Dedifferentiated amniotic fluid mesenchymal stem cell (primary cell): ENCODE results near the gene RNLS.
A peak's percentile ranks its signal among the peaks of the same experiment; 100 is the strongest.
"Not testable (repeated sequence)": the region's sequence is repeated elsewhere in the genome, so short reads cannot be mapped to it uniquely, and the experiment has no call there.

Experiments used
- DNase-seq: peaks from one replicate; pipeline ENCODE4 v3.0.0-alpha.2; 2016; ENCODE audit errors: extremely low spot score

The RNLS gene

DNA sequence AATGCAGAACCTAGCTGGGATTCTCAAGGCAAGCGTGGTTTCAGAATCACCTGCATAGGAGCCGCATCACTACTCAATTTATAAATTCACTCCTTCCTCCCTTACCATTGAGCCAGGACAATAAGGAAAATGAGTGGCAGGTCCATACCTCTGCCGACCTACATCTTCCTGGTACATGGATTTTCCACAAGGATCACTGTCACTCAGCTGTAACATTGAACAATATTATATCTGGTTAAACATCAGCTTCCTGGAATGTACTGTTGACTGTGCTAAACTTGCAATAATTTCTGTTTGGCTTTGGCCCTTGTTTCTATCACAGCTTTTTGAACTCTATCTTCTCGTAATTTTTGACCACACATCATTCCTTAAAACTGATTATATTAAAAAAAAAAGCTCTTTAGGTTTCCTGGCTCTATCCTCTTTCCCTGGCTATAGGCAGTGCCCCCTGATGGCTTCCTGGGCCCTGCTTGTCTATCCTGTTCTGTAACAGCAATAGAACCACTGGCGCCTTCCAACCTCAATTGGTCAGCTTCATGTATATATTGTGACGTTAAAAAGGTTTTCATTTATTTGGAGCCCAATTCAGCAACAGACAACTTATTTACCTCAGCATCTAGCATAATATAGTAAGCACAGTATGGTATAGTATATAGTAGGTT lies 59.2 kb downstream of the RNLS start:
- DNase-seq, result no peak

DNA sequence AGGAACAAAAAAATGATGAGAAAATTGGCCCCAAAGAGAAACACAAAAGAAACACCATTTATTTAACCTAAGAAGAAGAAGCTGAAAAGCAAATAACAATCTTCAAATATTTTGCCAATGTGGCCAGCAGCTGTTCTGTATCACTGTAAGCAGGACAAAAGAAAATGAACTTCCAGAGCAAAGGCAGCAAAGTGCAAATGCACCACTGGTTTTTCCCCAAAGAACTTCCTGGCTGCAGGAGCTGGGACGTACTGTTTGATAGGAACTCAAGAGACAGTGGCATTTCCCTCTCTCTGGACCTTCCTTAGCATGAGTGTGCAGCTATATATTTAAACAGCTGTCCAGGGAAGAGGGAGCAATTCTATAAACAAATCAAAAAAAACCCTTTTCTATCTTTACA lies 60.4 kb downstream of the RNLS start:
- DNase-seq, result no peak

DNA sequence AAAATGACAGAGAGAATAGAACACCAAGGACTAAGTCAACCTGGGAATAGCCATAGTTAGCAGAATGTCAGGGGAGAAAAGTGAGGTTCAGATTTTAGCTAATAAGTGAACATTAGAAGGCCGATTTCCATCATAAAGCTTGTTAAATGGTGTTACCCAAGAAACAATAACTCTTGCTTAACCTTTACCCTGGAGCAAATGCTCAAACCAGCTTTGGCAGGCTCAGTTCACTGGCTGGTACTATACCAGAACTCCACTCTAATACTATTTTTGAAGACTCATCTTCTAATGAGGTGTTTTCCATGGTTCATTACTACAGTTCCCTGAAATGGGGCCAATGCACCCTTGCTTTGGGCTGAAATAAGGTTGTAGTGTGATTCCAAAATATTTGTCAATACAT lies 61.3 kb downstream of the RNLS start:
- DNase-seq, result no peak

DNA sequence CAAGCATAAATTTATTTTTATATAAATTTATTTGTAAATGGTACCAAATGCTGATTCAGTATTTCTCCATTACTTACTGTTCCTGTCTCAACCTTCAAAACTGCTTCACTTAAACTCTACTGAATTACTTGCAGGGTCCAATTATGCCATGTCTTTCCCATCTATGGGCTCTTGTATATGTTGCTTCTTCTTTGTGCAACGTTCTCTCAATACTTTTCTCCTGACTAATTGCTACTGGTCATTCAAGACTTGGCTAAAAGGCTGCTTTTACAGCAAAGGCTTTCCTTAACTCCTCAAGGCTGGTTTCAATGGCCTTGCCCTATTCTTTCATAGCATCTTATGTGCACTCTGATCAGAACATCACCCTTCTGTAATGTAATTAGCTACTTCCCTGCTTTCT lies 67.9 kb downstream of the RNLS start:
- no peak for DNase-seq

DNA sequence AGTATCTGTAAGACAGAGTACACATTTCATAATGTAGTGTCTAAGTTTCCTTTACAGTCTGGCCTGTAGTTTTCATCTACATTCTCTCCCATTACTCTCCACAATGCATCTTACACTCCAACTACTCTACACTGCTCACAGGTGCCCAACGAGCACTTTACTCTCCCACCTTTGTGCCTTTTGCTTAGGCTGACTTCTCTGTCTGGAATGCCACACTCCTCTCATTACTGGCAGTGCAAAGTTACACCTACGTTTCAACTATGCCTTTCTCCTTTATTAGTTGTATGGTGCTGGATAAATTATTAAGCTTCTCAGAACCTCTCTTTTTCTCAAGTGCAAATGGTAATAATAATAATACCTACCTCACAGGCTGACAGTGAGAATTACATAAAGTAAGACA lies 70.5 kb downstream of the RNLS start:
- no peak for DNase-seq

DNA sequence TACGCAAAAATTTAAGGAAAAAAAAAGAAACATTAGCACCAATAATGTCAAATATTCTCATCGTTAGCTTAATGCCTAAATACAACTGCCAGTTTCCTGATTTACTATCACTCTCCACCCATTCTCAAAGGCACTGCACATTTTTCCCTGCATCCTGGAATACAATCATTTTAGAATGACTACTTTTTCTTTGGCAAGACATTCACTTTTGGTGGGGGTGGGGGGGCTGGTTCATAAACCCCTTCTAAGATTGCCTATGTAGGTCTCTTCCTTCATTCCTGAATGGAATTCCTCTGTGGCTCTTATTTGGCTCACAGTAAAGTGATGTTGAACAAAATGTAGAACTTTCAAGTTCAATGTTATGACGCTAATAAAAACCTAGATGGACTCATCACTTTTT lies 74.3 kb downstream of the RNLS start:
- no peak for DNase-seq

DNA sequence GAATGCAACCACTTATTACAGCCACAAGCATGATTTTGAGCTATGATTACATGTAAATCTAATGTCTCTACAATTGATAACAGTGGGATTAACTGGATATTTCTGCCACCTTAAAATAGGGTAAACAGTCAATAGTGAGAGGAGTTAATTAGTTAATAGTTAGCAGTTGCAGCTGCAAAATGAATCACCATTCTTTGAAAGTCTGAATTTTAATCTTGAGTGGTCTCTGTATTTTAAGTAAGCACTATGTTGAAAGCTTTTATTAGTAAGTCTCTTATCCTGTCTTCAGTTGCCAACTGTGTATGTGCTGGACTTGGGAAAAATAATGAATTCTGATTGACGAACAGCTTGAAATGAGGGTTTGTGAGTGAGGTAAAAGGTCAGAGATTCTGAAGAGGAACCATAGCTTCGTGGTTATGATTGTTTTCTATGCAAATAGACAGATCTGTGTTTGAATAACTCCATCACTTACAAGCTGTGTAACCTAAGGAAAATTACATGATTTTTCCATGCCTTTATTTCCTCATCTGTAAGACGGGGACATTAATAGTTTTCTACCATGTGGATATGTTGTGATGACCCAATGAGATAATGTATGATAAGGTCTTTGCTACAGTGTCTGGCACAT lies 75.2 kb downstream of the RNLS start:
- DNase-seq, result no peak

DNA sequence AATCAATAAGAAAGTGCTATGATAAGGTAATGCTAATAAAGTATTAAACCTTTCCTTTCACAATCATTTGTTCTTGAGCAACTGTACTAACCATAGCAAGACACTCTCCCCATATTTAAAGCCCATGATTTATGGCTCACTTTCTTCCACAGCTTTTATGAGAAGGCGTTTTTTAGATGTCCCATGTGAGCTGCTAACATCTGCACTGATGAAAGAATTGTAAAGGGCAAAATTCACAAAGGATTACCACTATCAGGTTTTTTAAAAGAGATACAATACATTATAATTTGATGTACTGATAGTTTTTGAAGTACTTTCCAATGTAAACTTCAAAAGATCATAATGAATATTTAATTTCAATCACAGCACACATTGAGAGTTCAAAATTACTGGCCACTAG lies 75.7 kb downstream of the RNLS start:
- no peak for DNase-seq

DNA sequence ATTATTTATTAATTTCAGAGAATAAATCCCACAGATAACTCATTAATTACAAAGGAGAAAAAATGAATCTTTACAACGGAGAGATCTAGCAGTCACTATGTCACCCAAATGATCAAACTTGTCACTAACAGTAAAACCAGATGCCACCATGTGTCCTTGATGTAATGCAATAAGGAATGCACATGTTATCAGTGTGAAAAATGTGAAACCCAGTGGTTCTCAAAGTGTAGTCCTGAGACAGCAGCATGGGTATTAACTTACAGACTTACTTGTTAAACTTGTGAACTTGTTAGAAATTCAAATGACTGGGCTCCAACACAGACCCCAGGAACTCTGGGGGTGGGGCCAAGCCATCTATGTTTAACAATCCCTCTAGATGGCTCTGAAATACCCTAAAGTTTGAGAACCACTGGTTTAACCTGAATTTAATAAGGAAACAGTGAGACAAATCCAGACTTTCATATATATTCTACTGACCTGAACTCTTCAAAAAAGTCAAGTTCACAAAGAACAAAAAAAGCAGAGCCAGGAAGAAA lies 77.4 kb downstream of the RNLS start:
- no peak for DNase-seq

DNA sequence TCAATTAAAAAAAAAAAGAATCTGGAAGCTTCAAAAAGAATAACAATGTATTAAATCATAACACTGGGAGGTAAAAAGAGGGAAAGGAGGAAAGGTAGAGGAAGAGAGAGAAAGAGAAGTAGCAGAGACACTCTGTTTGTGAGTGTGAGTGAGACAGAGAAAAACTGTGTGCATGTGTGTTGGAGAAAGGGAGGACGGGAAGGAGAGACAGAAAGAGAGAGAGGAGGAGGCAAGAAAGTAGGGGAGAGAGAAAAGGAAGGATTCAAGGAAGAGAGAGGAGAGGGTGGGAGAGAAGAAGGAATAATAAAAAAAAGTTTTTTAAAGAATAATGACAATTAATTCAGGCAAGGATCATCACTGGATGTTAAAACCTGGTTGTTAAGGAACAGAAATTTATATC lies 77.9 kb downstream of the RNLS start:
- no peak for DNase-seq

DNA sequence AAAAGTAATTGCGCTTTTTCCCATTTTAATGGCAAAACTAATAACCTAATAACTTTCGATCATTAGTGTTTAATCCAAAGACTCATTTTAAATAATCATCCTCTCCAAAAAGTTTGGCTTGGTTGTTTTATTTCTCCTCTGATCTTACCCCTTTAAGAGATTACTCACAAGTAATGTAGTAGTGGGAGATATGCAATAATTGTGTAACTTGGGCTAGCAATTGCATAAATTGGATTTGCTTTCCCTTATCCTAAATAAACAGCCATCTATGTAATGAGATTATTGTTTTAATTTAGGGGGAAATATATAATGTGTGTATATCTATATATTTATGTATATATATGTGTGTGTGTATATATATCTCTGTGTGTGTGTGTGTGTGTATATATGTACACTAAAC lies 82.5 kb downstream of the RNLS start:
- DNase-seq, result no peak

DNA sequence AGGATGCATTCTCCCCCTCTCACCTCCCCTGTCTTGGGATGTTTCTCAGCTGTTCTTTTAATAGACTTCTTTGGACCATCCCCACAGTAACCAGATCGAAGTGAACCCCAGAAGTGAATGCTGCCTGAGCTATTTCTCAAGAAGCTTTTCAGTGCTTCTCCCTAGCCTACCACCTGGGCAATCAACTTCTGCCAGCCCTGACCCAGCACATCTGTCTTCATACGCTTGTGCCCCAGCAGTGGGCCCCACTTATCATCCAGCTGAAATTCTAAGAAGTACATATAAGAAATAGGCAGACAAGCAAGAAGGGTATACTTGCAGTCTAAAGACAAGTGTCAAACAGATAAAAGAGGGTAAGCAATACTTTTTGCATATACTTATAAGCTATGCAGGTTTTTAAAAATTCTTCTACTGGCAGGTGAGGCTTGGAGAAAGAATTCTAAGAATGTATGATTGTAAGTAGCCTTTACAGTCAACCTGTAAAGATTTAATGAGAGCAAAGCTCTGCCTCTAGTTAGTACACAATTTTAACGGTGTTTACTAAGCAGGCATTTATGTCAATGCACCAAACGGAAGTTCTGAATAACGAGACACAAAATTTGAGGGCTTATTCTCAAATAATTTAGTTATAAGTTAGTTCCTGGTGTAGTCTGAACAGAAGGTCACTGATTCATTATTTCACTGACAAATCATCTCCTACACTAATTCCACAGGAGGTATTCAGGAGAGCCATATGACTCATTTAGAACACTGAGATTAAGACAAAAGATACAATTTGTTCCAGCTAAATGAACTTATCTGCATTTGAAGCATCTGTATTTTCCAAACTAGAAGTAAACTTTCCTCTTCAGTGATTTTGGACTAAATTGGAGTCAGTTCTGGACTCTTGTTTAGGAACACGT lies 83.3 kb downstream of the RNLS start:
- peak; percentile 21 for DNase-seq

DNA sequence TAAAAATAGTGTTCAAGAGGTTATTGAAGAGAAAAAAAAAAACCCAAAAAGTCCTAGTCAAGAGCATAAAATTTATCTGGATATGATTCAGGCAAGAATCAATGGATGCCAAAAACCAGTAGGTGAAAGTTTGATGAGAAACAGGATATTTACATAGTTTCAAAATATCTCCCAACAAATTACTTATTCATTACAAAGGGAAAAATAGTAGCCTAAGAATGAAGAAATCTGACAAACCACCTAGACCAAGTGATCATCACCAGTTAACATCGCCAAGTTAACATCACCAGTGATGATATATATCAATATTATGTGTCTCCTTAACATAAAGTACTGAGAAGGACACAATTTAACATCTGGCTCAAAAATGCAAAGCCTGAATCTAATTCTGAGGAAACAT lies 85.2 kb downstream of the RNLS start:
- no peak for DNase-seq

DNA sequence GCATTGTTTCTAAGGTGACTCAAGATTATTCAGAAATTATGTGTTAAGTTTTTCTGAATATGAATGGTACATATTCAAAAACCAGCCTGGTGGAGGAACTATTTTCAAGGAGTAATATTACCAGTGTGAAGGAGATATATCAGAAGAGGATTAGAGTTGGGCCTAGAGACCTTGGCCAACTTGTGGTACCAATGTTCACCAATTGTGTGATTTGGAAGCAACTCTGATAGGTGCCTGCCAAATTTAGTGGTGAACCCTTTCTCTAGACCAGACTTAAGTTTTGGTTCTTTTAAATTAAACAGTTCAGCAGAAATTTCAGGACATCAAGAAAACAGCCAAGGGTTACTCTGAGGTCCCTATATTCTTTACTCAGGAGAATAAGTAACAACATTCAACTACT lies 88.6 kb downstream of the RNLS start:
- no peak for DNase-seq

DNA sequence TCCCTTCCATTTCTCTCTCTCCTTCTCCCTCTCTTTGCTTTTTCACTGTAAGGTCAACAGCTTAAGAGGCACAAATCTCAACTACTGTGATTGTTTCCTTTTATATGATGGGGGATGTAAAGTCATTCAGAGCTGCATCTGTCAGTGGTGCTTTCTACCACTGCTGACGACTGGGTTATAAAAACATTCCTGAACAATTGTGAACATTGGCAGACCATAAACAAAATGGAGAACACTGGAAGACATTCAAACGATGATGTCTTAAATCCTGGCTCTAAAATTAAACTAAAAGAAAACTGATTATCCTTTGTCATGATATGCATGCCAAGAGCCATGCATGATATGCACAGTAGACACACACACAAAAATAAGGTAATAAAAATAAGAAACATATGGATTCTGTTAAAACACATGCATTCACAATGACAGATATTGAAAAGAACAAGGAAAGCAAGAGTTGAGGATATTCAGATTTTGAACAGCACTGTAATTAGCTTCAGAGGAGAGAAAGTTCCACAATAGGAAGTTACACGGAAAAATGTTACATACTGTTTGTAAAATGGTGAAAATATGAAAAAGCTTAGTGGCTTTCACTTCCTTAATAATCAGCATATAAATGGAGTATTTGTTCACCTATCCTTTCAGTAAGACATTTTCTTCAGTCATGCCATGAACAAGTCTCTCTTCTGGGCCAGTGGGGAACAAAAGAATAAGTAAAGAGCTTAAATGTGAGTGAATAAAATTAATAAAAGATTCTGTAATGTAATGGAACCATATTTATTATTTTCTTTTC lies 89.2 kb downstream of the RNLS start:
- DNase-seq, result peak; percentile 70

DNA sequence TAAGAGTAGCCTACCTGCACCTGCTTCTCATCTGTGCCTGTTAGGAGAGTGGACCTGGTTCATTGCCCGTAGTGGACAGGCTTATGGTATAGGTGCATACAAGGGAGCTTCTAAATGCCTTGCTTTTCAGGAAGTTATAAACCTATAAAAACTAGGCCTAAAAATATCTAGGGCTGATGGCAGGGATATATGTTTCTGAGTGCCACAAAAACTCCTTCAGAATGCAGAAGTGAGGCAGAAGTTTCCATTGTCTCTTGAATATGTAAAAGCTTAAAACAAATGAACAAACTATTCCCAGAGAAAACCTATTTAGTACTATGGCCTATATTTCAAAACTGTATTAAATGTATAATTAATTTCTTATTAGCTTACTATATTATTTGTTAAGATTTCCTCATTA lies 91.8 kb downstream of the RNLS start:
- no peak for DNase-seq

DNA sequence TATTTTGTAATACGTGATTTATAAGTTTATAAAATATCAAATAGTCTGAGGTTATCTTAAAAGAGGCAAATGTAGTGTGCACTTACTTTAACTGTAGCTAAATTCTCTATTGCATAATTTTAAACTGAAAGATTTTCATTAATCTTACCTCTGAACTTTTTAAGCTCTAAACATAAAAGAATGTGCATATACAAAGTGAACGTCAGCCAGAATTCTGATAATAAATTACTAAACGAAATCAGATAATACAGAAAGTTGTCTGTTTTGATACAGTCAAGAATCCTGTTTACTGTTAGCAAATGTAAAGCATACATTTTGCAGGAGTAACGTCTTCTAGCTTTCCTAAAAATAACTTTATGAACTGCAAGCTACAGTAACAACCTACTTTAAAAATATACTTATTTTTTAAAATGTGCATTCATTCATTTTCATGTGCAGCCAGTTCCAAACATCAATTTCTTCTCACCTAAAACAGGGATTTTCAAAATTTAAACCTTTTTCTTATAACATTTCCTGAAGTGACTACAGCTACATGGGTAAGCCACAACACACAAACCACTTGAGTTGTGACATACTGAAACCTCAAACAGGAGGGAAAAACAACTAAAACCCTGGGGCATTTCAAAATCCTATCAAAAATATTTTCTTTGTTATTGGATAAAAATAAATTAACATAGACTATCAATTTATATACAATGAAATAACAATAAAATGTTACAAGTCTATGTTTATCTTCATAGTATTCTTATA lies 92.7 kb downstream of the RNLS start:
- DNase-seq, result no peak

DNA sequence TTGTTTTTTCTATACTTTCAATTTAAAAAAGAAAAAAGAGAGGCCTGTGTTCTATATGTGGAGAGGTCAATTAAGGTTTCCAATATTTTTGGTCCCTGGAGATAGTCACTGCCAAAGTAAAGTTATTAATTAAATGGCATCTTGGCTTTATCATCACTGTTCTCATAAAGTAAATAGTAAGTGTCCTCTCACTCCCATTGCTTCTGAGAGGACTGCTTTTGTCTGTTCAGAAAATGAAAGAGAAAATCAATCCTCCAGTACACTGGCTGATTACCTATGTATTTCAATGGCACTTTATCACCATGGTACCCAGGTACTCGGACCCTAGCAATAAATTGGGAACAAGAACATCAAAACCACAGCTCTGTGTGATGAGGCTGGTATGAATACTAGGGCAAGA lies 94.0 kb downstream of the RNLS start:
- no peak for DNase-seq

DNA sequence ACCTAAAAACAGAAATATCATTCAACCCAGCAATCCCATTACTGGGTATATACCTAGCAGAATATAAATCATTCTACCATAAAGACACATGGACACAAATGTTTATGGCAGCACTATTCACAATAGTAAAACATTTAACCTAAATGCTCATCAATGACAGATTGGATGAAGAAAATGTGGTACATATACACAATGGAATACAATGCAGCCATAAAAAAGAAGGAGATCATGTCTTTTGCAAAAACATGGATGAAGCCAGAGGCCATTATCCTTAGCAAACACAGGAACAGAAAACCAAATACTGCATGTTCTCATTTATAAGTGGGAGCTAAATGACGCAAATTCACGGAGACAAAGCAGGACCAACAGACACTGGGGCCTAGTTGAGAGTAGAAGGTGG lies 96.3 kb downstream of the RNLS start:
- not testable (repeated sequence) for DNase-seq

DNA sequence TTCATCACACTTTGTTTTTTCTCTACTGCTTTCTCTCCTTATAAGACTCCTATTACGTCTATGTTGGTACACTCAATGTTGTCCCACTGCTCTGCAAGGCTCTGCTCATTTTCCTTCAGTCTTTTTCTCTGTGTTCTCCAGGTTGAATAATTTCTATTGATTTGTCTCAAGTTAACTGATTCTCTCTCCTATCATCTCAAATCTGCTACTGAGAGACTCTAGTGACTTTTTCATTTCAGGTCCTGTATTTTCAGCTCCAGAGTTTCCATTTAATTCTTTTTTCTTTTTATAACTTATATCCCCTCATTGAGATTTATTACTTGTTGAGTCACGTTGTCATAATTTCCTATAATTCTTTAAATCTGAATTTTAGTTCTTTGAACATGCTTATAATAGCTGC lies 100.9 kb downstream of the RNLS start:
- DNase-seq, result no peak

DNA sequence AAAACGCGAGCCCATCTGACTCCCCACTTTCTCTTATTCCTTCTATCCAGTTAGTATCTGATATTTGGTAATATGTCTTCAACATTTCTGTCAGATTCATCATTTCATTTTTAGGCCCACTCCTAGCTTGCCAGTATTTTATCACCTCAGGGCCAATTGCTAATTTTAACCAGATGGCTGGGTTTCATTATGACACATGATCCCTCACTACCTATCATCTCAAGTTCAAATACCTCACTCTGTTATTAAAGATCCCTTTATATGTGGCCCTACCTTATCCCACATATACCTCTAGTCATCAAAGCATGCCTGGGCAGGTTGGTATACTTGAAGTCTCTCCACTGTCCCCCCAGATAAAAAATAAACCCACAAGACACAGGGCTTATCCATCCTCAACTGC lies 104.9 kb downstream of the RNLS start:
- no peak for DNase-seq
